Upper lobe of left lung (tissue), 4 donors: ENCODE results near the gene C20orf204.

ENCODE experiments used
- EP300 ChIP-seq, 4 donors: sonication (generic); formaldehyde crosslinking; IDR thresholded peaks; one replicate each; pipeline ENCODE4 v1.5.1; 2017; ENCODE audit warnings: antibody characterized with exemption in 4 of 4, control low read depth in 2 of 4
- POLR2AphosphoS5 ChIP-seq, 2 donors: sonication (generic); formaldehyde crosslinking; IDR thresholded peaks; one replicate each; pipeline ENCODE4 v1.5.1; 2017; ENCODE audit warnings: antibody characterized with exemption in 2 of 2
- TF ChIP-seq, protein P1 (sequence below), 6 experiments: fragments of 450-650 bp in 4 of 6; fragments of 200-600 bp in 2 of 6; sonication (generic) in 2 of 6; IDR thresholded peaks; one replicate each; pipeline ENCODE4 v1.5.1; 2016 to 2019; ENCODE audit warnings: antibody characterized with exemption in 6 of 6

DNA sequence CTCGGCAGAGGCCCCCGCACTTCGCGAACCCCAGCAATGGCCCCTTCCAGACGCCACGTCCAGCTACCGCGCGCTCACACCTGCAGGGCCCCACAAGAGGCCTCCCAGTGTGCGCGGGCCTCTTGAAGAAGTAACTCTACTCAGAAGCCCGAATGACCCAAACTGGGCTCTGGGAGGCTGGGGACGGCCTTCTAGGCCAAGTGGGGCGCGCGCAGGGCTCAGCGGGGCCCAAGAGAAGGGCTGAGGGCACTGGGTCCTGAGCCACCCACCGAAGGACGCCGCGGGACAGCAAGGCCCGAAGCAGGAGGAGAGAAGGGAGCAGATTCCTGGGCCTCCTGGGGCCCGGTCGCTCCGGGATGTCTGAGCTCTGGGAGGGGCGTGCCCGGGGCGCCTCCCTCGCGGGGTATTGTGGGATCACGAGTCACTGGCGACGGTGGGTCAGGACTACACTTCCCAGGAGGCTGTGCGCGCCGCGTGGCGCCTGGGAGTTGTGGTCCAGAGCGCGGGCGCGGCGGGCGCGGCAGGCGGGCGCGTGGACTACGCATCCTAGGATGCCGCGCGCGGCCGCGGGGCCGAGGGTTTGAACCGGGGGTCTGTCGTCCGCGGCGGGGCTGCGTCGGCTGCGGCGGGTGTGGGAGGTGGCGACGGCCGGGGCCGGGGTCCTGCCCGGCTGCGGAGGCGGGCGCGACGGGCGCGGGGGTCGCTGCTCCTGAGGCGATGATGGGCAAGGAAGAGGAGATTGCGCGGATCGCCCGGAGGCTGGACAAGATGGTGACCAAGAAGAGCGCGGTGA is 26.8 kb downstream of the C20orf204 start, which contains the start of gene TCEA2:
- TF ChIP-seq, protein P1, sequence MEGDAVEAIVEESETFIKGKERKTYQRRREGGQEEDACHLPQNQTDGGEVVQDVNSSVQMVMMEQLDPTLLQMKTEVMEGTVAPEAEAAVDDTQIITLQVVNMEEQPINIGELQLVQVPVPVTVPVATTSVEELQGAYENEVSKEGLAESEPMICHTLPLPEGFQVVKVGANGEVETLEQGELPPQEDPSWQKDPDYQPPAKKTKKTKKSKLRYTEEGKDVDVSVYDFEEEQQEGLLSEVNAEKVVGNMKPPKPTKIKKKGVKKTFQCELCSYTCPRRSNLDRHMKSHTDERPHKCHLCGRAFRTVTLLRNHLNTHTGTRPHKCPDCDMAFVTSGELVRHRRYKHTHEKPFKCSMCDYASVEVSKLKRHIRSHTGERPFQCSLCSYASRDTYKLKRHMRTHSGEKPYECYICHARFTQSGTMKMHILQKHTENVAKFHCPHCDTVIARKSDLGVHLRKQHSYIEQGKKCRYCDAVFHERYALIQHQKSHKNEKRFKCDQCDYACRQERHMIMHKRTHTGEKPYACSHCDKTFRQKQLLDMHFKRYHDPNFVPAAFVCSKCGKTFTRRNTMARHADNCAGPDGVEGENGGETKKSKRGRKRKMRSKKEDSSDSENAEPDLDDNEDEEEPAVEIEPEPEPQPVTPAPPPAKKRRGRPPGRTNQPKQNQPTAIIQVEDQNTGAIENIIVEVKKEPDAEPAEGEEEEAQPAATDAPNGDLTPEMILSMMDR (IDR thresholded peaks at IDR 0.05), result peak in 2 of 6 experiments; percentile 9 to 28
- TF ChIP-seq EP300 (IDR thresholded peaks at IDR 0.05) (no peak), POLR2AphosphoS5 (IDR thresholded peaks at IDR 0.05) (peak; percentile 71 to 86)
